Esophagus (tissue), 2 donors: ENCODE measurements around the gene ACSL3. TPM values are rescaled to one million over a fixed set of nuclear protein-coding genes. Genes with fewer than 3 reads are reported as not detected.

Experiments used
- H3K27ac ChIP-seq, 2 donors: one replicate each; pipeline ENCODE4 v1.5.1; 2013; ENCODE audit warnings: low read depth in 2 of 2, mild to moderate bottlenecking in 2 of 2, inconsistent platforms in 1 of 2, low read length in 1 of 2, moderate library complexity in 1 of 2
- H3K27me3 ChIP-seq, 2 donors: one replicate each; pipeline ENCODE4 v1.6.1; 2013; ENCODE audit warnings: low read length in 2 of 2, control low read depth in 1 of 2, mild to moderate bottlenecking in 1 of 2; ENCODE audit not compliant: insufficient read depth in 2 of 2, control insufficient read depth in 1 of 2
- H3K36me3 ChIP-seq, 2 donors: one replicate each; pipeline ENCODE4 v1.6.1; 2013; ENCODE audit warnings: low read length in 1 of 2; ENCODE audit not compliant: control insufficient read depth in 2 of 2, insufficient read depth in 2 of 2
- H3K4me1 ChIP-seq, 2 donors: one replicate each; pipeline ENCODE4 v1.6.1; 2013; ENCODE audit warnings: low read length in 1 of 2; ENCODE audit not compliant: control insufficient read depth in 2 of 2, insufficient read depth in 2 of 2
- H3K4me3 ChIP-seq, 2 donors: one replicate each; pipeline ENCODE4 v1.5.1; 2013; ENCODE audit warnings: low read length in 2 of 2, mild to moderate bottlenecking in 2 of 2, low read depth in 1 of 2, moderate library complexity in 1 of 2
- H3K9me3 ChIP-seq, 2 donors: one replicate each; pipeline ENCODE4 v1.6.1; 2013; ENCODE audit warnings: mild to moderate bottlenecking in 2 of 2, low read depth in 1 of 2, low read length in 1 of 2, moderate library complexity in 1 of 2; ENCODE audit not compliant: control insufficient read depth in 2 of 2, insufficient read depth in 1 of 2
- WGBS, 2 donors: extraction: QIAGEN DNeasy Blood & Tissue Kit; methylation state at CpG; one replicate each; pipeline ENCODE4 v1.1.7; 2013; 5-methylcytosine and 5-hydroxymethylcytosine counted together
- polyA plus RNA-seq, 2 donors: library from polyadenylated mRNA; stranded (reverse); fragments of 200-250 nt; gene quantifications; one replicate each; pipeline ENCODE4 v1.2.3, GENCODE V29; 2013
- donor health status: healthy with polysubstance abuse.
- donor health status: Bipolar disorder and iron deficiency.

Gene ACSL3
- polyA plus RNA-seq, 2 donors, result 21.4 to 43.9 TPM

DNA sequence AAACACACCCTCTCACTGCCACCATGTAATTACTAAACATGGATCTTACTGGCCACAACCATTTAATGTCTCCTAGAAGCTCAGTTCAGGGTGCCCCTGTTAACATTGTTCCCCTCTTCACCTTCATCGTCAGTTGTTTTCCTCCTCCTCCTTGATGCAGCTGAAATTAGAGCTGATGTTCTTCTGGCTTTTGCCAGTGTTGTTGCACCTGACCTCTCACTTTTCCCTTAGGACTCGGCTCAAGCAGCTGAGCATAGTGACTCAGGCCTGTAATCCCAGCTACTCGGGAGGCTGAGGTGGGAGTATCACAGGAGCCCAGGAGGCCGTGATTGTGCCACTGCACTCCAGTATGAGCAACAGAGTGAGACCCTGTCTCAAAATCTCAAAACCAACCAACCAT lies 70.8 kb downstream of the ACSL3 start:
- no peak overlapping the region for H3K27ac ChIP-seq
- no peaks in the 10 kb centered on the region for H3K27me3 ChIP-seq
- H3K4me1 ChIP-seq, result no peaks in the 10 kb centered on the region
- H3K36me3 ChIP-seq, result peaks cover 3 to 17% of the 10 kb centered on the region in 2 donors
- H3K4me3 ChIP-seq, result no peak overlapping the region
- 97 to 99% methylated on average over 4 of the region's 4 CpGs for WGBS, 2 donors
- H3K9me3 ChIP-seq, result peaks cover 0 to 1% of the 10 kb centered on the region in 2 donors

DNA sequence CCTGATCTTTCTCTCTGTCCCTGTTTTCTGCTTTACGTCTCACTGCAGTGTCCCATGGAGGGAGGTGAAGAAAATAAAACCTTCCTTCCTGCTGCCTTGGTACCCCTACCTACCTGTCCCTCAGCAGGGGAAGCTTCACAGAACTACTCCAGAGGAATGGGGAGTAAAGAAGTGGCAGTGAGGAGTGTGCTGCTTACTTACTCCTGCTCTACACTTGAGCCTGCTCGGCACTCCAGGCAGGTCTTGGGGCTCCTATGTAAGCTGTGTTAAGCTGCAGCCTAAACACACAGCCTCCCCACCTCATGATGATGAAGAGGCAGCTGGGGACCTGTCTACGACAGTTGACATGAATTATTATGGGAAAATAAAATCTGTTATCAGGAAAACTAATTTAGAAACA lies 72.6 kb downstream of the ACSL3 start:
- Histone ChIP-seq H3K4me1 (no peaks in the 10 kb centered on the region), H3K36me3 (peaks cover 3 to 13% of the 10 kb centered on the region in 2 donors), H3K27ac (no peak overlapping the region), H3K9me3 (peaks cover 0 to 3% of the 10 kb centered on the region in 2 donors), H3K4me3 (no peak overlapping the region), H3K27me3 (no peaks in the 10 kb centered on the region)
- WGBS, 2 donors, result 89 to 94% methylated on average over 3 of the region's 3 CpGs

DNA sequence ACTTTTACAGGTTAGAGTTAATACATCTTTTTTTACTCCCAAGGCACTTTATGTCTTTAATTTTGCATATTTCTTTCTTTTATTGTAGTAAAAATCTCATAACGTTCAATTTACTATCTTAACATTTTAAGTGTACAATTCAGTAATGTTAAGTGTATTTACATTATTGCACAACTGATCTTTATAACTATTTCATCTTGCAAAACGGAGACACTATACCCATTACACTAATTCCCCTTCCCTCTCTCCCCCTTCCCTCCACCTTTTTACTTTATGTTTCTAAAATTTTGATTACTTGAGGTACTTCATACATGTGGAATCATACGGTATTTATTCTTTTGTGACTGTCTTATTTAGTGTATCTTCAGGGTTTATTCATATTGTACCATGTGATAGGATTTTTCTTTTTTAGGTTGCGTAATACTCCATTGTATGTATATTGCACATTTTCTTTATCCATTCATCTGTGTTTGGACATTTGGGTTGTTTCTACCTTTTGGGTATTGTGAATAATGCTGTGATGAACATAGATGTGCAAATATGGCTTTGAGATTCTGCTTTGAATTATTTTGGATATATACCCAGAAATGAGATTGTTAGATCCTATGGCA lies 75.0 kb downstream of the ACSL3 start:
- WGBS, 2 donors, result 89 to 96% methylated on average over 4 of the region's 4 CpGs
- Histone ChIP-seq H3K4me3 (no peak overlapping the region), H3K36me3 (peaks cover 3 to 13% of the 10 kb centered on the region in 2 donors), H3K9me3 (peaks cover 0 to 3% of the 10 kb centered on the region in 2 donors), H3K4me1 (no peaks in the 10 kb centered on the region), H3K27ac (no peak overlapping the region), H3K27me3 (no peaks in the 10 kb centered on the region)

DNA sequence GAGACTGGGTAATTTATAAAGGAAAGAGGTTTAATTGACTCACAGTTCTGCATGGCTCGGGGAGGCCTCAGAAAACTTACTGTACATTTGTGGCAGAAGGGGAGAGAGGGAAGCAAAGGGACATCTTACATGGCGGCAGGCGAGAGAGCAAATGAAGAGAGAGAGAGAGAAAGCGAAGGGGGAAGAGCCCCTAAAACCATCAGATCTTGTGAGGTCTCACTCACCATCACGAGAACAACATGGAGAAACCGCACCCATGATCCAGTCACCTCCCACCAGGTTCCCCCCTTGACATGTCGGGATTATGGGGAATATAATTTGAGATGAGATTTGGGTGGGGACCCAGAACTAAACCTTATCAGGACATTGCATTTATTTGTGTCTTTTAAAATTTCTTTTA lies 75.9 kb downstream of the ACSL3 start:
- WGBS, 2 donors, result 97 to 99% methylated on average over 7 of the region's 7 CpGs
- peaks cover 6 to 10% of the 10 kb centered on the region in 2 donors for H3K36me3 ChIP-seq

DNA sequence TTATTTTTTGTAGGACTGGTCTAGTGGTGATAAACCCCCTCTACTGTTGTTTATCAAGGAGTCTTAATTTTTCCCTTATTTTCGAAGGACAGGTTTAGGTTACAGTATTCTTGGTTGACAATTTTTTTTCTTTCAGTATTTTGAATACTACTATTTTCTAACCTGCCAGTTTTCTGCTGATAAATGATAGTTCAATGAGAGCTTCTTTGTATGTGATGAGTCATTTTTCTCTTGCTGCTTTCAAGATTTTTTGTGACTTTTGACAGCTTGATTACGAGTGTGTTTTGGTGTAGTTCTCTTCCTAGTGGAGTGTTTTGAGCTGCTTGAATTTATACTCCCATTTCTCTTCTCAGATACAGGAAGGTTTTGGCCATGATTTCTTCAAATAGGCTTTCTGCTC lies 77.5 kb downstream of the ACSL3 start:
- Histone ChIP-seq H3K4me3 (no peak overlapping the region), H3K27ac (no peak overlapping the region), H3K4me1 (no peaks in the 10 kb centered on the region), H3K36me3 (peaks cover 5 to 6% of the 10 kb centered on the region in 2 donors), H3K9me3 (peaks cover 0 to 3% of the 10 kb centered on the region in 2 donors), H3K27me3 (no peaks in the 10 kb centered on the region)
- WGBS, 2 donors, result 87 to 94% methylated on average over 2 of the region's 2 CpGs

More for the DNA sequence above, 75.9 kb downstream of the ACSL3 start:
- Histone ChIP-seq H3K27me3 (no peaks in the 10 kb centered on the region), H3K9me3 (peaks cover 0 to 3% of the 10 kb centered on the region in 2 donors), H3K4me1 (no peaks in the 10 kb centered on the region), H3K27ac (no peak overlapping the region), H3K4me3 (no peak overlapping the region)

DNA sequence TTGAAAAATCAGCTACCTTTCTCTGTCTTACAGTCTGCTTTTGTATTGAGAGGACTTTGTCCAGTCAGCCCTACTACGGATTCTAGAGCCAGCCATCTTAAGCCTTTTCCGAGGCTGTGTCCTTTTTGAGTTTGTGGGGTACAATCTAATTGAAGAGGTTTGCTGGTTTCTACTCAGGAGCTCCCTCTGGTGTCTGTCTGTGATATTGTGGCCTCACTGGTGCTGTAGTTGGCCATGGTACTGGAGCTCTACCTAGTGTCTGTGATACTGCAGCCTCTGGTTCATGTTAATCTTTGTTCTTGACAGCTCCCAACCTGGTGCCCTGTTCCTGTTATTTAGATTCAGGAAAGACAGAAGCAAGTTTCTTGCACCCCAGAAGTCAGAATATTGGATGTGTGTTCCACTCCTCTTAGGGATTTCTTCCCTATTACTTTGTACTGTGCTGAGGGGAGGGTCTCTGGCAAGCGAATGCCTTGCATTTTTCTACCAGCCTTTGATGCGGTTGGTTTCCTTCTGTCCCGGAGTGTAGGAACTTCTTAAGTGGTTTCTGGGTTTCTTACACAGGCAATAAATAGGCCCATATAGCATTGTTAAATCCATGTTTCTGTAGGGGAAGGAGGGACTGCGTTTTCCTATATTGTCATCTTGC lies 78.5 kb downstream of the ACSL3 start:
- peaks cover 0 to 3% of the 10 kb centered on the region in 2 donors for H3K9me3 ChIP-seq
- no peaks in the 10 kb centered on the region for H3K4me1 ChIP-seq
- 81 to 85% methylated on average over 6 of the region's 6 CpGs for WGBS, 2 donors
- H3K27me3 ChIP-seq, result no peaks in the 10 kb centered on the region
- no peak overlapping the region for H3K27ac ChIP-seq
- H3K4me3 ChIP-seq, result no peak overlapping the region
- peaks cover 2 to 3% of the 10 kb centered on the region in 2 donors for H3K36me3 ChIP-seq

DNA sequence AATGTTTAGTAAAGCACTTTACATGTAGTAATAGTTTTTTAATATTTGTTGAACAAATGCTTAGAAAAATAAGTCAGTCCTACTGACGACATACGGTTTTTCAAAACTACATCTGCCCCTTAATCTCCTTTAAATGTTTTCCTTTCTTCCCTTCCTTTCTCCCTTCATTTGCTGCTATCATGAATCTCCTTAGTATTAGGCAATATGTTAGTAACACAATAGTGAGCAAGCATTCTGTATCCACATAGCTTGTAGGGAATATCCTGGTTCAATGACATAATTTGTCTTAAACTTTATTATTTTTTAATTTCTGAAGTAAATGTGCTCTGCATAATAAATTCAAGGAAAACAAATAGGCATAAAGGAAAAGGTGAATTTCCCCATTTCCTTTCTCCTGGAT lies 79.1 kb downstream of the ACSL3 start:
- Histone ChIP-seq H3K36me3 (peaks cover 0 to 3% of the 10 kb centered on the region in 2 donors), H3K9me3 (peaks cover 0 to 3% of the 10 kb centered on the region in 2 donors), H3K4me1 (no peaks in the 10 kb centered on the region), H3K4me3 (no peak overlapping the region), H3K27me3 (no peaks in the 10 kb centered on the region), H3K27ac (no peak overlapping the region)
- WGBS, 2 donors, result 95 to 98% methylated on average over 2 of the region's 2 CpGs

DNA sequence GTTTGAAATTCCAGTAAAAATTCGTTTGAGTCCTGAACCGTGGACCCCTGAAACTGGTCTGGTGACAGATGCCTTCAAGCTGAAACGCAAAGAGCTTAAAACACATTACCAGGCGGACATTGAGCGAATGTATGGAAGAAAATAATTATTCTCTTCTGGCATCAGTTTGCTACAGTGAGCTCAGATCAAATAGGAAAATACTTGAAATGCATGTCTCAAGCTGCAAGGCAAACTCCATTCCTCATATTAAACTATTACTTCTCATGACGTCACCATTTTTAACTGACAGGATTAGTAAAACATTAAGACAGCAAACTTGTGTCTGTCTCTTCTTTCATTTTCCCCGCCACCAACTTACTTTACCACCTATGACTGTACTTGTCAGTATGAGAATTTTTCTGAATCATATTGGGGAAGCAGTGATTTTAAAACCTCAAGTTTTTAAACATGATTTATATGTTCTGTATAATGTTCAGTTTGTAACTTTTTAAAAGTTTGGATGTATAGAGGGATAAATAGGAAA lies 80.7 kb downstream of the ACSL3 start:
- Histone ChIP-seq H3K36me3 (peaks cover 0 to 3% of the 10 kb centered on the region in 2 donors), H3K27ac (no peak overlapping the region), H3K4me1 (no peaks in the 10 kb centered on the region), H3K4me3 (no peak overlapping the region), H3K9me3 (peaks cover 0 to 3% of the 10 kb centered on the region in 2 donors), H3K27me3 (no peaks in the 10 kb centered on the region)
- WGBS, 2 donors, result 87 to 93% methylated on average over 7 of the region's 7 CpGs

DNA sequence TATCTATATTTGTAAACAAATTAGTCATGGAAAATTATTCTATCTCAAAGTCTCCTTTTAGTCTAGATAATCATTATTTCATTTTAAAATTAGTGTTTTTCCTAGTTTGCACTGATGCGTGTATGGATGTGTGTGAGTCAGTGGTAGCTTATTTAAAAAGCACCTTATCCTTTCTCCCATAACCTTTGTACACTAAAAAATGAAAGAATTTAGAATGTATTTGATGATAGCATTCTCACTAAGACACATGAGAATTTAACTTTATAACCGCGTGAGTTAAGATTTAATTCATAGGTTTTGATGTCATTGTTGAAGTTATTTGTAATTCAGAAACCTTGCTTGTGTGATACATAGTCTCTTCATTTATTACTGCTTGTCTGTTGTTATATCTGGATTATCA lies 81.7 kb downstream of the ACSL3 start:
- Histone ChIP-seq H3K27ac (no peak overlapping the region), H3K36me3 (peaks cover 0 to 3% of the 10 kb centered on the region in 2 donors), H3K4me3 (no peak overlapping the region), H3K27me3 (no peaks in the 10 kb centered on the region), H3K4me1 (no peaks in the 10 kb centered on the region), H3K9me3 (no peaks in the 10 kb centered on the region)
- 88 to 95% methylated on average over 3 of the region's 3 CpGs for WGBS, 2 donors
